BLaER1 (cell line): ENCODE results near the gene CEP104.

ENCODE experiments used
- H3K27ac ChIP-seq: shearing (Covaris generic); formaldehyde crosslinking; 2 replicates; pipeline ENCODE4 v1.8.1; 2022
- H3K27me3 ChIP-seq: shearing (Covaris generic); formaldehyde crosslinking; 2 replicates; pipeline ENCODE4 v1.8.1; 2022
- H3K36me3 ChIP-seq: shearing (Covaris generic); formaldehyde crosslinking; 2 replicates; pipeline ENCODE4 v1.8.1; 2022
- H3K4me1 ChIP-seq: shearing (Covaris generic); formaldehyde crosslinking; 2 replicates; pipeline ENCODE4 v1.8.1; 2022
- H3K4me2 ChIP-seq: shearing (Covaris generic); formaldehyde crosslinking; 2 replicates; pipeline ENCODE4 v1.8.1; 2022
- H3K4me3 ChIP-seq: shearing (Covaris generic); formaldehyde crosslinking; 2 replicates; pipeline ENCODE4 v1.8.1; 2022
- H3K9ac ChIP-seq: shearing (Covaris generic); formaldehyde crosslinking; 2 replicates; pipeline ENCODE4 v1.8.1; 2022
- H3K9me3 ChIP-seq: shearing (Covaris generic); formaldehyde crosslinking; 2 replicates; pipeline ENCODE4 v1.8.1; 2022
- H4K20me1 ChIP-seq: shearing (Covaris generic); formaldehyde crosslinking; 2 replicates; pipeline ENCODE4 v1.8.1; 2022
- Cebpa-rat ChIP-seq: shearing (Covaris generic); IDR thresholded peaks from 2 replicates; pipeline ENCODE4 v1.8.1; 2022

CEP104 gene

GRCh38 chr1:3894626-3895278 lies 37.7 kb upstream of the CEP104 start:
- Histone ChIP-seq H3K4me1 (peaks cover 37% of the 10 kb centered on the region), H3K27ac (no peak overlapping the region), H3K9ac (no peak overlapping the region), H3K9me3 (peaks cover 11% of the 10 kb centered on the region), H4K20me1 (peaks cover 82% of the 10 kb centered on the region), H3K4me3 (no peak overlapping the region), H3K4me2 (no peak overlapping the region), H3K27me3 (no peaks in the 10 kb centered on the region), H3K36me3 (peaks cover 64% of the 10 kb centered on the region)
- TF ChIP-seq Cebpa-rat, result no peak

- Histone ChIP-seq H3K9ac (peak overlapping the region; percentile 15; the same call in 1 of the 2 replicates), H3K27me3 (no peaks in the 10 kb centered on the region), H3K4me1 (peaks cover 29% of the 10 kb centered on the region), H3K4me2 (peak overlapping the region; percentile 37; the same call in 1 of the 2 replicates), H3K9me3 (peaks cover 7% of the 10 kb centered on the region), H3K36me3 (peaks cover 78% of the 10 kb centered on the region), H3K27ac (no peak overlapping the region), H3K4me3 (no peak overlapping the region), H4K20me1 (peaks cover 73% of the 10 kb centered on the region)
- no peak for TF ChIP-seq Cebpa-rat
Measured at GRCh38 chr1:3893190-3893589, 36.2 kb upstream of the CEP104 start.

- peaks cover 29% of the 10 kb centered on the region for H3K4me1 ChIP-seq
- peak overlapping the region; percentile 15; the same call in 1 of the 2 replicates for H3K9ac ChIP-seq
- H3K36me3 ChIP-seq, result peaks cover 78% of the 10 kb centered on the region
- peaks cover 3% of the 10 kb centered on the region for H3K9me3 ChIP-seq
- H3K4me3 ChIP-seq, result no peak overlapping the region
- TF ChIP-seq Cebpa-rat, result no peak
- H3K4me2 ChIP-seq, result peak overlapping the region; percentile 37; the same call in 1 of the 2 replicates
- peaks cover 70% of the 10 kb centered on the region for H4K20me1 ChIP-seq
- no peaks in the 10 kb centered on the region for H3K27me3 ChIP-seq
- 0 out of 2 replicates have a peak overlapping the region, but pooled peaks have one; percentile 22 for H3K27ac ChIP-seq
Measured at GRCh38 chr1:3892748-3893147, 35.7 kb upstream of the CEP104 start.

DNA sequence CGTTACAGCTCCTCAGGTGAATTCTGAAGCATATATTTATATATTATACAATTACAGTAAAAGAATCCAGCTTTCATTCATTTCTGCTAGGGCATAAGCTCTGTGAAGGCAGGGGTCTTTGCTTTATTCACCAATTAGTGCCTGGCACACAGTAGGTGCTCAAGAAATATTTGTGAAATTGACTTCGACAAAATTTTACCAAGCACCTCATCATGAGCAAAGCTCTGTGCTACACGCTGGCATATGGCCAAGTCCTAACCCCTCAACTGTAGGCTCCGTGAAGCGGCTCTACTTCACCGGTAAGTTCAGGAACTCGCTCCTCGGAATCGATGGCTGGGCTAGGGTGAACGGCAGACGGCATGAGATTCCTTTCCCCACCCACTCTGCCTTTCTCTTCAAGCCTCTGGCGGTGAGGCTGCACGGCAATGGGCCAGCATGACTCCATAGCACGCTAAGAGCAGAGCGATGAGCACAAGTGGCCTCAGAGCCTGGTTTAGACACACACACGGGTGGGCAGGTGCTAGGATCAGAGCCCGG lies 34.4 kb upstream of the CEP104 start:
- peaks cover 86% of the 10 kb centered on the region for H3K36me3 ChIP-seq
- H3K4me3 ChIP-seq, result no peak overlapping the region
- peaks cover 29% of the 10 kb centered on the region for H3K4me1 ChIP-seq
- TF ChIP-seq Cebpa-rat, result no peak
- peak overlapping the region; percentile 46 for H3K4me2 ChIP-seq
- peaks cover 58% of the 10 kb centered on the region for H4K20me1 ChIP-seq
- H3K27ac ChIP-seq, result 0 out of 2 replicates have a peak overlapping the region, but pooled peaks have one; percentile 1
- H3K27me3 ChIP-seq, result no peaks in the 10 kb centered on the region
- H3K9me3 ChIP-seq, result no peaks in the 10 kb centered on the region
- H3K9ac ChIP-seq, result peak overlapping the region; percentile 6; the same call in 1 of the 2 replicates

DNA sequence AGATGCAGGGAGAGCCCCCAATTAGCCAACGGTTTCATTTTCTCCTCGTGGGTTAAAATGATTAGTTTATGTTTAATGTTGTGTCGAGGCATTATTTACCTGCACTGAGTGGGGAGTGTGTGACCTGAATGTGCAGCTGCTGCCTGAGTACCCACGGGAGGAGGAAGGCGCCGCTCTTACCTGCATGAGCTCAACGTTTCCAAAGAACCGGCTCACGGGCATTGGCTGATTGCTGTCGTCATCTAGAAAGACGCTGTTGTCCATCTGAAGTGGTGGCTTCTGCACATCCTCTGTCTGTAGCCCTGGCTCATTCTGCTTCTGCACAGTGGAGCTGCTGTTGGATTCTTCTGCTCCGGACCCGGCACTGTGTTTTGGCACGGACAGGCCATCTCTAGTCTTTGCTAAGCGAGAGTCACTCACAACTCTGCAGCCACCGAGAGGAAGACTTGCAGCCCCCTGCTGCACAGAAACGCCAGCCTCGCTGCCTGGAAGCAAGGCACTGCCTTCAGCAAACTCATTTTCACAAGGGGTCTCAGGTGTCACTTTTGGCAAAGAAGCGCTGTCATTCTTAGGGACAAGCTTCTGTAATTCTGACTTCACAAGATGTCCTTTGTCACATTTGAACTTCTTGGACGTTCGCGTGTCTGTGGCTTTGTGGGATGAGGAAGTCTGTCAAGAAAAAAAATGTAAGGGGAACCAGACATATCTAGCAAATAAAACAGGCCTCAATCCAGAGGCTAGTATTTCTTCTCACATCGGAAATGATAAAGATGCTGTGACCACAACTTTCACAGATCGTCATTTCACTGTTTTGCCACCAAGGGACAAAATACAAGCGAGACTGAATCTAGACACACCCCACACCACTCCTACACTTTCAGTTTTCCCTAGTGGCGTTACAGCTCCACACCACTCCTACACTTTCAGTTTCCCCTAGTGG lies 33.6 kb upstream of the CEP104 start:
- peak overlapping the region; percentile 46 for H3K4me2 ChIP-seq
- H4K20me1 ChIP-seq, result peaks cover 58% of the 10 kb centered on the region

GRCh38 chr1:3889936-3890335 lies 32.9 kb upstream of the CEP104 start:
- peaks cover 84% of the 10 kb centered on the region for H3K36me3 ChIP-seq

More for the DNA sequence above, 33.6 kb upstream of the CEP104 start:
- no peak for TF ChIP-seq Cebpa-rat
- H3K4me1 ChIP-seq, result peaks cover 29% of the 10 kb centered on the region
- peak overlapping the region; percentile 6; the same call in 1 of the 2 replicates for H3K9ac ChIP-seq
- no peaks in the 10 kb centered on the region for H3K27me3 ChIP-seq
- 0 out of 2 replicates have a peak overlapping the region, but pooled peaks have one; percentile 1 for H3K27ac ChIP-seq
- H3K4me3 ChIP-seq, result no peak overlapping the region
- H3K9me3 ChIP-seq, result no peaks in the 10 kb centered on the region
- peaks cover 86% of the 10 kb centered on the region for H3K36me3 ChIP-seq

GRCh38 chr1:3888301-3888700 lies 31.3 kb upstream of the CEP104 start:
- H3K9ac ChIP-seq, result no peak overlapping the region
- H3K27me3 ChIP-seq, result no peaks in the 10 kb centered on the region
- H3K4me1 ChIP-seq, result peaks cover 24% of the 10 kb centered on the region
- no peak overlapping the region for H3K27ac ChIP-seq
- H3K4me2 ChIP-seq, result no peak overlapping the region
- no peaks in the 10 kb centered on the region for H3K9me3 ChIP-seq
- TF ChIP-seq Cebpa-rat, result no peak
- H4K20me1 ChIP-seq, result peaks cover 38% of the 10 kb centered on the region
- H3K36me3 ChIP-seq, result peaks cover 86% of the 10 kb centered on the region
- H3K4me3 ChIP-seq, result no peak overlapping the region

More at GRCh38 chr1:3889936-3890335, 32.9 kb upstream of the CEP104 start:
- no peaks in the 10 kb centered on the region for H3K9me3 ChIP-seq
- H3K27ac ChIP-seq, result no peak overlapping the region
- TF ChIP-seq Cebpa-rat, result no peak
- peaks cover 29% of the 10 kb centered on the region for H3K4me1 ChIP-seq
- peaks cover 55% of the 10 kb centered on the region for H4K20me1 ChIP-seq
- H3K9ac ChIP-seq, result no peak overlapping the region
- H3K27me3 ChIP-seq, result no peaks in the 10 kb centered on the region
- H3K4me2 ChIP-seq, result no peak overlapping the region
- H3K4me3 ChIP-seq, result no peak overlapping the region

DNA sequence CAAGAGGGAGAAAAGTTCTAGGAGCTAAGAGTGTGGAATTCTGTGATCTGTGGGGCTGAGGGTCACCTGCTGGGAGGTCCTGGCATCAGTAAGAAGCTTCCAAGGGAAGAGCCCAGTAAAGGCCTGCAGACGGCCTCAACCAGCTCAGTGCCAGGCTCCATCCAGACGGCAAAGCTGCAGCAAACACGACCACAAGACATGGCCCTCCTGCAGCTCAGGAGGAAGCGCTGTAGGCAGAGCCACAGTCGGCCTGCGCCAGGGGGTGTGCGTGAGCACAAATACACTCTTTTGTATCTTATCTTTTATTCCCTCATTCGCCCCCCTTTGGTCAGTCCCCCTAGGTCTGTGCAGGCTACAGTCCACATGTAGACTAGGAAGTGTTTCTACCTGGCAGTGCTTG lies 29.7 kb upstream of the CEP104 start:
- no peak overlapping the region for H3K27ac ChIP-seq
- no peak overlapping the region for H3K4me2 ChIP-seq
- H3K4me1 ChIP-seq, result peaks cover 16% of the 10 kb centered on the region
- peaks cover 87% of the 10 kb centered on the region for H3K36me3 ChIP-seq
- no peak overlapping the region for H3K9ac ChIP-seq
- H4K20me1 ChIP-seq, result peaks cover 30% of the 10 kb centered on the region
- no peaks in the 10 kb centered on the region for H3K9me3 ChIP-seq
- no peak overlapping the region for H3K4me3 ChIP-seq
- TF ChIP-seq Cebpa-rat, result no peak
- no peaks in the 10 kb centered on the region for H3K27me3 ChIP-seq

GRCh38 chr1:3886106-3886670 lies 29.2 kb upstream of the CEP104 start:
- H3K36me3 ChIP-seq, result peaks cover 86% of the 10 kb centered on the region
- TF ChIP-seq Cebpa-rat, result no peak
- H4K20me1 ChIP-seq, result peaks cover 26% of the 10 kb centered on the region
- H3K4me3 ChIP-seq, result no peak overlapping the region
- H3K9ac ChIP-seq, result no peak overlapping the region
- no peak overlapping the region for H3K27ac ChIP-seq
- H3K4me1 ChIP-seq, result peaks cover 15% of the 10 kb centered on the region
- no peaks in the 10 kb centered on the region for H3K27me3 ChIP-seq
- H3K4me2 ChIP-seq, result no peak overlapping the region
- H3K9me3 ChIP-seq, result no peaks in the 10 kb centered on the region
